GM12801 (cell line): ENCODE results near the gene TULP3.

Experiments used
- TF ChIP-seq, protein P1 (sequence below): IDR thresholded peaks from one replicate; pipeline ENCODE4 v1.5.1; 2011; ENCODE audit warnings: control low read depth; ENCODE audit not compliant: insufficient read length; ENCODE audit errors: extremely low read depth

Gene TULP3

DNA sequence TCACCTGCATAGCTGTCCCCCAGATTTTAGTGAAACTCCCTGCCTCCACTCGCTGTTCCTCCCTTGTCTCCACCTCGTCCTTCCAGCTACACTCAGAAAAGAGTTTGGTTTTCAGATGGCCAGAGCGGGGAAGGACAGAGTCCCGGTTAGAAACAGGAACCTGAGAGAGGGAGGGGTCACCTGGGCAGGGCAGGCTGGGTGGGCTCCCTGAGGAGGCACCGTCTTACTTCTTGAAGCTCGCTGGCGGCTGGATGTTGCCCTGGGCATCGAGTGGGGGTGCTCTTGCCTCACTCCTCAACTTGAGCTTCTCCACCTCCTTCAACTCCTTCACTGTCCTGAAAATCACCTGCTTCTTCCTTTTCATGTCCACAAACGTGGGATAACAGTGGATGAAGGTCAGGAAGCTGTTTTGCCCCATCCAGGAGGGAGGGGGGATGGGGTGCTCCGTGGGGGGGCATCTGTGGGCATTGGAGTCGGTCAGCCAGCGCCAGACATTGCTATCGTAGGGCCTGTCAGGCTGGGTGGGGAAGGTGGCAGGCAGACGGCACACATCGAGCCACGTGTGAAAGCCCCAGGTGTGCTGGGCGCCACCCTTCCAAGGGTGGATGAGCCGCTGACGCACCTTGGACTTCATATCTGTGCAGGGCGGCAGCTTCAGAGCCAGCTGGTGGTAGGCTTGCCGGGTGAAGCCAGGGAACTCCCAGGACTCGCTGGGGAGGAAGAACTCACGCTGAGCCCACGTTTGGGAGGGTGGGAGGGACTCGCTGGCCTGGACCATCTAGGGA, 35.8 kb upstream of the TULP3 start:
- TF ChIP-seq, protein P1, sequence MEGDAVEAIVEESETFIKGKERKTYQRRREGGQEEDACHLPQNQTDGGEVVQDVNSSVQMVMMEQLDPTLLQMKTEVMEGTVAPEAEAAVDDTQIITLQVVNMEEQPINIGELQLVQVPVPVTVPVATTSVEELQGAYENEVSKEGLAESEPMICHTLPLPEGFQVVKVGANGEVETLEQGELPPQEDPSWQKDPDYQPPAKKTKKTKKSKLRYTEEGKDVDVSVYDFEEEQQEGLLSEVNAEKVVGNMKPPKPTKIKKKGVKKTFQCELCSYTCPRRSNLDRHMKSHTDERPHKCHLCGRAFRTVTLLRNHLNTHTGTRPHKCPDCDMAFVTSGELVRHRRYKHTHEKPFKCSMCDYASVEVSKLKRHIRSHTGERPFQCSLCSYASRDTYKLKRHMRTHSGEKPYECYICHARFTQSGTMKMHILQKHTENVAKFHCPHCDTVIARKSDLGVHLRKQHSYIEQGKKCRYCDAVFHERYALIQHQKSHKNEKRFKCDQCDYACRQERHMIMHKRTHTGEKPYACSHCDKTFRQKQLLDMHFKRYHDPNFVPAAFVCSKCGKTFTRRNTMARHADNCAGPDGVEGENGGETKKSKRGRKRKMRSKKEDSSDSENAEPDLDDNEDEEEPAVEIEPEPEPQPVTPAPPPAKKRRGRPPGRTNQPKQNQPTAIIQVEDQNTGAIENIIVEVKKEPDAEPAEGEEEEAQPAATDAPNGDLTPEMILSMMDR: no peak

DNA sequence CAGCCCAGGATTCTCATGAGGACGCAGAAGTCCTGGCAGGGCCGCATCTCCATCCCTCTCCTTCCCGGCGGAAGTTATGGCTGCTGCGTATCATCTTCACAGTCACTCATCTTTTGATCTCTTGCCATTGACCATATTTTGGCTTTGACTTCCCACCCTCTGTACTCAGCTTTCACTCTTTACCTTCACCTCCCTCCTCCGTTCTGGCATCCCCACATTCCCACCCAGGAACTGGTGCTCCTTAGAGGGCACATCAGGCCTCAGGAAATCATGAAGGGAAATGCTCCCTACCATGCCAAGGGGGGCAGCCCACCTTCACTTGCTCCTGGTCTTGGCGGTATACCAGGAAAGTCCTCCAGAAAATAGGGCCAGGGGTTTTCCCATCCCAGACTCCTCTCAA, 35.1 kb upstream of the TULP3 start:
- TF ChIP-seq, protein P1: no peak

DNA sequence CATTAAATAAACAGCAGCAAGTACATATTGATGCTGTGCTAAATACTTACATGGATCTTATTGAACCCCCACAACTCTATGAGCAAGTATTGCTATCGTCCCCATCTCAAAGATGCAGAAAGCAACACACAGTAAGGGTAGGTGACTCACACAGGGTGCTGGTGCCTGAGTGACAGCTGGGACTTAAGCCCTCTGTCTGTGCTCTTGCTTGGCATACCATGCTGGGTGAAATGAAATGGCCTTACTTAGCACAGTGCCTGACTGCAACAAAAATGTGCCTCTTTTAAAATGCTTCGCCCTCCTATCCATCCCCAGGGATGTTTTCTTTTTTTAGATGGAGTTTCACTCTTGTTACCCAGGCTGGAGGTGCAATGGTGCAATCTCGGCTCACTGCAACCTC, 34.6 kb upstream of the TULP3 start:
- TF ChIP-seq, protein P1: no peak

DNA sequence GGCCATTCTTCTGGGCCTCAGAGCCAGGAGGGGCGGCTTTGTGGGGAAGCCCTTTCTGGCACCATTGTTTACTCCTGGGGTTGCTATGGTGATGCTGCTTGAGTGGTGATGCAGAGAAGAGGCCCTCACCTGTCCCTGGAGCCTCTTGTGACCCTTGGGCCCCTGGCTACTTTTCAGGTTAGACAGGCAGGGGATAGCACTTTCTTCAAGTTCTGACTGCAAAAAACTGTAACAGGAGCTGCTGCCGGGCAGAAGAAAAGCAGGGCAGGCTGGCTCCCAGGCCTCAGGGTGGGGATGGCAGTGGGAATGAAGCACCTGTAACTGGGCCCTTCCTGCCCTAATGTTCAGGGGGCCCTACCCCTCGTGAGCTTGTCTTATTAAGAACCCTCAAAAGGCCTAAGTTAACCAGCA, 33.7 kb upstream of the TULP3 start, which contains the start of gene TEX52:
Gene TEX52, minus strand, starts transcription at position 19 of the 411 bp plus-strand sequence. Its CDS starts 13 bp downstream, at position 6.
- TF ChIP-seq, protein P1: no peak

DNA sequence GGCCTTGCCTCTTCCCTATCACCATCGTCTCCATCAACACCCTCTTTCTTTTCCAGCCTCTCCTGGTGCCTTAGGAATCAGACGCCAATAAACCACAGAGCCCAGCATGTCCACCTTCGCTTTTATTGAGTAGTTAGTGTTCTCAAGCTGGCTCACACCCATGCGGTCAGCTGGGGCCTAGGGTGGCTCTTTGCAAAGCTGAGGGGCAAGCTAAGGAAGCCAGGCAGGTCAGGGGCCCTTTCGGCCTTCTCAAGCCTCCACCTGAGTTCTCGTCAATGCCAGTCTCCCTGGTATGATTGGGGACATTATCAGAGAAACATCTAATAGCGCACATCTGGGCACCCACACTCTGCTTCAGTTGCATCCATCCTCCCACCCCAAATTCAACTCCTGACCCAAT, 33.1 kb upstream of the TULP3 start:
- TF ChIP-seq, protein P1: no peak

DNA sequence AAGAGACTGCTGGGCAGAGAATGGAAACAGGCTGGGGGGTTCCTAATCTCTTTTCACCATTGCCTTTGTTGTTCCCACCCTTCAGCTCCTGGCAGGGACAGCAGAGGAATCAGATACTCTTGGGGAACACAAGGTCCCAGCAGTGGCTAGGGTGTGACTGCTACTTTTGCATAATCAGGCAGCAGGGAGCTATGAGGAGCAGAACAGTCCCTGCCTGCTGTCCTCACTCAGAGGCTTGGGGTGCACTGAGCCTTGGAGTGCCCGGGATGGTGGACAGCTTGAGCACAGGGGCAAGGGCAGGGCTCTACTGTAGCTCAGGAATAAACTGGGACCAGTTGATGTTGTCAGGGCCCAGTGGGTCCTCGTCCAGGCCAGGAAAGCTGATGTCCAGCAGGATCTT, 32.4 kb upstream of the TULP3 start:
- TF ChIP-seq, protein P1: no peak

DNA sequence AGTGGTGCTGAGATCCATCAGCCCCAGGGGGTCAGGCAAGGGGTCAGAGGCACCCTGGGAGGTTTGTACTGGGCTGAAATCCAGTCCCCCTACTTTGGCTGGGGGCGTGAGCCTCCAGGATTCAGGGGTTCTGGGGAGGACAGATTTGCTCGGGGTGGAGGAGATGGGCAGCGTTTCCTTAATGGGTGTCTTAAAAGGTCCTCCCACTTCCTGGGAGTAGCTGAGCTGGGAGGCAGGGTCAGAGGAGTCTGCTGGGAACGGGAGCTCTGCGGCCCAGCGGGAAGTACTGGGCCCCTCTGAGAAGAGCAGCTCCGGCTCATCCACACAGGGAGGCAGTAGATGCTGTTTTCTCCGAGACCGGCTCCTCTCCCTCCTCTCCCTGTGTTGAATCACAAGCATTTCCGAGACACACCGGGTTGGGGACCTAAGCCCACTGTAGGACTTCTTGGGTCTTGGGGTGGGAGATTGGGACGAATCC, 31.7 kb upstream of the TULP3 start:
- TF ChIP-seq, protein P1: no peak
